ENCODE data around the gene MTREX. TPM values are rescaled to one million over a fixed set of nuclear protein-coding genes. Genes with fewer than 3 reads are reported as not detected.

MTREX gene
- total and polyA plus RNA-seq, 7 donors = 11.3 to 76.7 (median 59.0) TPM

DNA sequence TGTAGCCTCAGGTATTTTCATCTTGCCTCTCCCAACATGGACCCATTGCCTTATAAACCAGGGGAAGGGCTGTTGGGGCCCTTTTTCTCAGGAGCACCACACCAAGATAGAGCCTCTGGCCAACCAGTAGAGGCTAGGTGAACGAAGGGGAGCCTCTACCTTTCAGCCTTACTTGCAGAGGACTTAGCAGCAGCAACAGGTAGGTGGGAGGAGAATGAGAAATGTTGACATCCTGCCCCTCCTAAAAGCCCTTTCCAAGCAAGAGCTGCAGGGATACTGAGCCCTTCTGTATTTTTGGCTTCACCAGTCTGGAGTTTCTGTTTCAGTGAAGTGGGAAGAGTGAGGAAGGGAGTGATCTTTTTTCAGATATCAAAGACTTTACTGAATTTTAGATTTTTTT, 77.4 kb downstream of the MTREX start:
- Histone ChIP-seq H3K27ac (no peak overlapping the region), H3K9me3 (peaks cover 0 to 7% (median 2%) of the 10 kb centered on the region in 4 donors), H3K36me3 (peaks cover 0 to 43% (median under 1%) of the 10 kb centered on the region in 4 donors), H3K4me1 (no peaks in the 10 kb centered on the region), H3K27me3 (no peaks in the 10 kb centered on the region), H3K4me3 (no peak overlapping the region)
- no peak for TF ChIP-seq POLR2A (IDR thresholded peaks at IDR 0.05)
- TF ChIP-seq POLR2AphosphoS5 (IDR thresholded peaks at IDR 0.05) = no peak
- no peak for TF ChIP-seq EP300 (IDR thresholded peaks at IDR 0.05)
- TF ChIP-seq, protein P1, sequence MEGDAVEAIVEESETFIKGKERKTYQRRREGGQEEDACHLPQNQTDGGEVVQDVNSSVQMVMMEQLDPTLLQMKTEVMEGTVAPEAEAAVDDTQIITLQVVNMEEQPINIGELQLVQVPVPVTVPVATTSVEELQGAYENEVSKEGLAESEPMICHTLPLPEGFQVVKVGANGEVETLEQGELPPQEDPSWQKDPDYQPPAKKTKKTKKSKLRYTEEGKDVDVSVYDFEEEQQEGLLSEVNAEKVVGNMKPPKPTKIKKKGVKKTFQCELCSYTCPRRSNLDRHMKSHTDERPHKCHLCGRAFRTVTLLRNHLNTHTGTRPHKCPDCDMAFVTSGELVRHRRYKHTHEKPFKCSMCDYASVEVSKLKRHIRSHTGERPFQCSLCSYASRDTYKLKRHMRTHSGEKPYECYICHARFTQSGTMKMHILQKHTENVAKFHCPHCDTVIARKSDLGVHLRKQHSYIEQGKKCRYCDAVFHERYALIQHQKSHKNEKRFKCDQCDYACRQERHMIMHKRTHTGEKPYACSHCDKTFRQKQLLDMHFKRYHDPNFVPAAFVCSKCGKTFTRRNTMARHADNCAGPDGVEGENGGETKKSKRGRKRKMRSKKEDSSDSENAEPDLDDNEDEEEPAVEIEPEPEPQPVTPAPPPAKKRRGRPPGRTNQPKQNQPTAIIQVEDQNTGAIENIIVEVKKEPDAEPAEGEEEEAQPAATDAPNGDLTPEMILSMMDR (IDR thresholded peaks at IDR 0.05) = no peak
- 95 to 100% methylated on average over 1 of the region's 1 CpG for WGBS, 2 donors
- intact Hi-C loops (cut with DNase I) = loop anchor here (5.0 kb wide), 1 partner anchor 38 kb away; no protein-coding TSS in a partner anchor
- DNase-seq = no peak

DNA sequence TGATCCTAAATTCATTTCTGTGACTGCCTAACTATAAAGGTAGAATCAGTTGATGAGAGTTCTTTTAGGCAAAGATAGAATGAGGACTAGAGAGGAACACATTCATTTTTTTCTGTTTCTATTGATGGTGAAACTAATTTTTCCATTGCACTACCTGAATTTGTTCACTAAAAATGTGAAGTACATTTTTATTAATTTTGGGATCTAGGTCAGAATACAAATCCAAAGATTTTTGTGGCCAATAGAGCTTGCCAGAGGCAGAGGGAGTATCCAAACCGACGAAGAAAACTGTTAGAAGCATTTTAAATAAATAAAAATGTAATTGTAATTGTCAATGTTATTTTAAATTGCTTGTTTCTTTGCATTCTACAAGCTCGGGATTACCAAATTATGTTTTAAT, 78.1 kb downstream of the MTREX start:
- Histone ChIP-seq H3K4me3 (no peak overlapping the region), H3K27me3 (no peaks in the 10 kb centered on the region), H3K4me1 (no peaks in the 10 kb centered on the region), H3K9me3 (peaks cover 0 to 7% (median 2%) of the 10 kb centered on the region in 4 donors), H3K36me3 (peaks cover 0 to 49% (median 0%) of the 10 kb centered on the region in 4 donors), H3K27ac (no peak overlapping the region)
- intact Hi-C loops (cut with DNase I) = loop anchor here (5.0 kb wide), 1 partner anchor 39 kb away; no protein-coding TSS in a partner anchor
- DNase-seq = no peak
- 84 to 88% methylated on average over 3 of the region's 3 CpGs for WGBS, 2 donors
- no peak for TF ChIP-seq POLR2AphosphoS5 (IDR thresholded peaks at IDR 0.05)
- TF ChIP-seq EP300 (IDR thresholded peaks at IDR 0.05) = no peak
- no peak for TF ChIP-seq POLR2A (IDR thresholded peaks at IDR 0.05)
- TF ChIP-seq, protein P1 (IDR thresholded peaks at IDR 0.05) = no peak

DNA sequence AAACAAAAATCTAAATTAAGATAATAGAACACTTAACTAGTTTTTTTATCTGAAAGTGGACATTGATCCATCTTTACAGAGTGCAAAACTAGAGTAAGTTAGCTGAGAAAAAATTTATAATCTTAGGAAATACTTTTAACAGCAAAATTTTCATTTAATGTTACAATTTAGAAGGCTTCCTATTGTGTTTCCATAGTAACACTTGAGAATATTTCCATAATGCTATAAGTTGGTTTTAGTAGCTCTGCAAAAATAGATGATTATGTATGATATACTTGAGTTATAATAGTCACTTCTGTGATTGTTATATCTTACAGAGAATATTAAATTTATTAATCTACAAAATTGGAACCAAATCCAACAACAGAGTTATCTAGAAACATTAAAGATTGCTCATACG, 78.6 kb downstream of the MTREX start:
- 96 to 98% methylated on average over 1 of the region's 1 CpG for WGBS, 2 donors
- Histone ChIP-seq H3K4me1 (no peaks in the 10 kb centered on the region), H3K9me3 (peaks cover 0 to 7% (median 2%) of the 10 kb centered on the region in 4 donors), H3K36me3 (peaks cover 0 to 49% (median 0%) of the 10 kb centered on the region in 4 donors), H3K4me3 (no peak overlapping the region), H3K27ac (no peak overlapping the region), H3K27me3 (no peaks in the 10 kb centered on the region)
- no peak for DNase-seq
- intact Hi-C loops (cut with DNase I) = loop anchor here (5.0 kb wide), 1 partner anchor 39 kb away; no protein-coding TSS in a partner anchor
- TF ChIP-seq POLR2AphosphoS5 (IDR thresholded peaks at IDR 0.05) (no peak), EP300 (IDR thresholded peaks at IDR 0.05) (no peak), POLR2A (IDR thresholded peaks at IDR 0.05) (no peak)
- TF ChIP-seq, protein P1 (IDR thresholded peaks at IDR 0.05) = no peak

DNA sequence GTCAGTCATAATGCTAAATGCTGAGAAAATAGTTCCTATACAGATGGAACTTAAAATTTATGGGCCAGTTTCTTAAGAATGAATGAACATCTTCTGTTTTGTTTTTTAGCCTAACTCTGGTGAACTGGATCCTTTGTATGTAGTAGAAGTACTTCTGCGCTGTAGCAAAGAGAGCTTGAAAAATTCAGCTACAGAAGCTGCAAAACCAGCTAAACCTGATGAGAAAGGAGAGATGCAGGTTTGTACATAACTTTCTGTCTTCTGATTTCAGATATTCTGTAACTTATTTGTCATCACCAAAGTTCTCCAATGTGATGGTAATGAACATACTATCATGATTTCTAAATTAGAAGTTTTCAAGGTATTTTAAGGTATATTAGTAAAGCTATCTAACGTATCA, 80.1 kb downstream of the MTREX start:
- no peak overlapping the region for H3K27ac ChIP-seq
- no peak for TF ChIP-seq POLR2AphosphoS5 (IDR thresholded peaks at IDR 0.05)
- TF ChIP-seq EP300 (IDR thresholded peaks at IDR 0.05) = no peak
- TF ChIP-seq, protein P1 (IDR thresholded peaks at IDR 0.05) = no peak
- TF ChIP-seq POLR2A (IDR thresholded peaks at IDR 0.05) = no peak
- no peak for DNase-seq
- H3K27me3 ChIP-seq = no peaks in the 10 kb centered on the region
- no peaks in the 10 kb centered on the region for H3K4me1 ChIP-seq
- 97 to 98% methylated on average over 2 of the region's 2 CpGs for WGBS, 2 donors
- peaks cover 0 to 59% (median 2%) of the 10 kb centered on the region in 4 donors for H3K36me3 ChIP-seq
- H3K9me3 ChIP-seq = peaks cover 0 to 8% (median 3%) of the 10 kb centered on the region in 4 donors
- intact Hi-C loops (cut with DNase I) = loop anchor here (5.0 kb wide), 1 partner anchor 41 kb away; no protein-coding TSS in a partner anchor
- no peak overlapping the region for H3K4me3 ChIP-seq

DNA sequence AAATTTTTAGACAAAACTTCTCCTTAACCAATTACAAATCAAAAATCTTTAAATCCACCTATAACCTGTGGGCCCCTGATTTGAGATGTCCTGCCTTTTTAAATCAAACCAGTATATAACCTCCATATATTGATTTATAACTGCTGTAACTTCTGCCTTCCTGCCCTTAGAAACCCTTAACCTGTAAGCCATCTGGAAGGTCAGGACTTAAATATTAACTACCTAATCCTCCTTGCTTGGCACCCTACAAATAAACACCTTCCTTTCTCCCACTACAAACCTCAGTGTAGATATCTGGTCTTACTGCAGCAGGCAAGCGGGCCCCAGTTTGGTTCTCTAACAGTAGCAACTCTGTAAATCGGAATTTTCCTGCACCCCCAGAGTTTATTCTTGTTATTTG, 83.9 kb downstream of the MTREX start:
- no peak overlapping the region for H3K27ac ChIP-seq
- H3K27me3 ChIP-seq = no peaks in the 10 kb centered on the region
- no peaks in the 10 kb centered on the region for H3K4me1 ChIP-seq
- intact Hi-C loops (cut with DNase I) = no loop called here
- 93 to 95% methylated on average over 2 of the region's 2 CpGs for WGBS, 2 donors
- no peak overlapping the region for H3K4me3 ChIP-seq
- TF ChIP-seq EP300 (IDR thresholded peaks at IDR 0.05) (no peak), POLR2AphosphoS5 (IDR thresholded peaks at IDR 0.05) (no peak), POLR2A (IDR thresholded peaks at IDR 0.05) (no peak)
- TF ChIP-seq, protein P1 (IDR thresholded peaks at IDR 0.05) = no peak
- H3K9me3 ChIP-seq = peaks cover 0 to 5% (median 0%) of the 10 kb centered on the region in 4 donors
- no peak for DNase-seq
- peaks cover 0 to 56% (median 3%) of the 10 kb centered on the region in 4 donors for H3K36me3 ChIP-seq
